ENCODE measurements around the gene DEPDC5.

DNA sequence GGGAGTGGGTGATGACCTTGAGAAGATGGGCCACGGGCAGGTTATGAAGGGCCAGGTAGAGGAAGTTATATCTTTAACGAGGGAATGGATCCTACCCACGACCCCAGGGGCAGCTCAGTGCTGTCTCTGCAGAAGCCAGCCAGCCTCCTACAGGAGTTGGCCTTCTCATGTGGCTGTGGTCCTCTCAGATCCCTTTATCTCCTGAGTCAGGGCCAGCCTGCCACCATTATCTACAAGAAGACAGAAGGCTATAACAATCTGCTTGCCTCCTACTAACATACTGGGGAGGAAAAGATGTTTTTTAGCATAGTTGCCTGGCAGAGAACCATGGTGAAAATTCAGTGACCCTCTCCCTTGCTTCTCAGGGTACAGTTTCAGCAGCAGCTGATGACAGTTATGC is 183.5 kb downstream of the DEPDC5 start:
- TF ChIP-seq, protein P1, sequence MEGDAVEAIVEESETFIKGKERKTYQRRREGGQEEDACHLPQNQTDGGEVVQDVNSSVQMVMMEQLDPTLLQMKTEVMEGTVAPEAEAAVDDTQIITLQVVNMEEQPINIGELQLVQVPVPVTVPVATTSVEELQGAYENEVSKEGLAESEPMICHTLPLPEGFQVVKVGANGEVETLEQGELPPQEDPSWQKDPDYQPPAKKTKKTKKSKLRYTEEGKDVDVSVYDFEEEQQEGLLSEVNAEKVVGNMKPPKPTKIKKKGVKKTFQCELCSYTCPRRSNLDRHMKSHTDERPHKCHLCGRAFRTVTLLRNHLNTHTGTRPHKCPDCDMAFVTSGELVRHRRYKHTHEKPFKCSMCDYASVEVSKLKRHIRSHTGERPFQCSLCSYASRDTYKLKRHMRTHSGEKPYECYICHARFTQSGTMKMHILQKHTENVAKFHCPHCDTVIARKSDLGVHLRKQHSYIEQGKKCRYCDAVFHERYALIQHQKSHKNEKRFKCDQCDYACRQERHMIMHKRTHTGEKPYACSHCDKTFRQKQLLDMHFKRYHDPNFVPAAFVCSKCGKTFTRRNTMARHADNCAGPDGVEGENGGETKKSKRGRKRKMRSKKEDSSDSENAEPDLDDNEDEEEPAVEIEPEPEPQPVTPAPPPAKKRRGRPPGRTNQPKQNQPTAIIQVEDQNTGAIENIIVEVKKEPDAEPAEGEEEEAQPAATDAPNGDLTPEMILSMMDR (IDR thresholded peaks at IDR 0.05) = no peak
- TF ChIP-seq POLR2A (IDR thresholded peaks at IDR 0.05) = no peak
- no peak for TF ChIP-seq POLR2AphosphoS5 (IDR thresholded peaks at IDR 0.05)
